Mesothelial cell of epicardium (in vitro differentiated cells): Measurements from ENCODE around the gene PLEKHA4. TPM values are rescaled to one million over a fixed set of nuclear protein-coding genes. Genes with fewer than 3 reads are reported as not detected.

Experiments
- DNase-seq, 2 experiments: peaks; one replicate each; pipeline ENCODE4 v3.0.0; 2021; ENCODE audit warnings: low spot score in 2 of 2; ENCODE audit not compliant: unreplicated experiment in 2 of 2
- H3K27ac Mint-ChIP-seq: 2 replicates; pipeline ENCODE4 v1.8.0; 2021; ENCODE audit warnings: mixed read lengths
- H3K27me3 Mint-ChIP-seq: 2 replicates; pipeline ENCODE4 v1.8.0; 2021; ENCODE audit warnings: low read depth, mixed read lengths
- H3K36me3 Mint-ChIP-seq: 2 replicates; pipeline ENCODE4 v1.8.0; 2021; ENCODE audit warnings: mixed read lengths
- H3K4me1 Mint-ChIP-seq: 2 replicates; pipeline ENCODE4 v1.8.0; 2021; ENCODE audit warnings: mixed read lengths
- H3K4me3 Mint-ChIP-seq: 2 replicates; pipeline ENCODE4 v1.8.0; 2021; ENCODE audit warnings: mild to moderate bottlenecking, moderate library complexity, mixed read lengths
- H3K9me3 Mint-ChIP-seq: 2 replicates; pipeline ENCODE4 v1.8.0; 2021; ENCODE audit warnings: mixed read lengths
- CTCF ChIP-seq: fragments of 200-600 bp; sonication (generic); IDR thresholded peaks from one replicate; pipeline ENCODE4 v1.5.0; 2021; ENCODE audit warnings: antibody characterized with exemption; ENCODE audit not compliant: unreplicated experiment
- total RNA-seq: library from RNA; stranded (reverse); gene quantifications from 3 replicates; pipeline ENCODE4 v1.2.1, GENCODE V29; 2021

The PLEKHA4 gene
- total RNA-seq, 1 donor from 2014 or later, result 26.9 TPM

DNA sequence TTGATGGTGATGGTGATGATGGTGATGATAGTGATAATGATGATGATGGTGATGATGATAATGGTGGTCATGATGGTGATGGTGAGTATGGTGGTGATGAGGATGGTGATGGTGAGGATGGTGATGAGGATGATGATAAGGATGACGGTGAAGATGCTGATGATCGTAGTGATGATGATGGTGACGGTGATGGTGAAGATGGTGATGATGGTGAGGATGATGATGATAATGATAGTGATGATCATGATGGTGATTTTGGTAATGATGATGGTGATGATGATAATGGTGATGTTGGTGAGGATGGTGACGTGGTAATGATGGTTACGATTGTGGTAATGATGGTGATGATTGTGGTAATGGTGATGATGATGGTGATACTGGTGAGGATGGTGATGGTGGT lies 46.8 kb downstream of the PLEKHA4 start:
- Mint-ChIP-seq H3K27me3 (no peaks in the 10 kb centered on the region), H3K27ac (no peak overlapping the region), H3K36me3 (peaks cover 6% of the 10 kb centered on the region), H3K4me3 (no peak overlapping the region), H3K4me1 (peaks cover 3% of the 10 kb centered on the region), H3K9me3 (no peaks in the 10 kb centered on the region)
- no peak for DNase-seq
- TF ChIP-seq CTCF, result no peak

DNA sequence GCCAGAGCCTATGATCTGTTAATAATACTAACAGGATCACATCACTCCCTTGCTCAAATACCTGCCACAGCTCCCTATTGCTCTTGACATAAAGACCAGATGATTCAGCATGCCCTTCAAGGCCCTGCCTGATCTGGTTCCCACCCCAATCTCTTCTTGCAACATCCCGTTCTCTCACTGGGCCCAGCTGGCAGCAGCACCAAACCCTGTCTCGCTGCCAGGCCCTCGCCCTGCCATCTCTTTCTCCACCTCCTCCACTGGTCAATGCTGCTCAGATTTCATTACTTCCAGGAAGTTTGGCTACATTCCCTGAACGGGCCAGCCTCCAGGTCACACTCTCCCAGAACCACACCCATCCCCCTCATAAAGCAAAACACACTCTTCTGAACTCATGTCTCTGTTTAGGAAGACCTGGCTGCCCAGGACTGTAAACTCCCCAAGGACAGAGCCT lies 49.0 kb downstream of the PLEKHA4 start:
- Mint-ChIP-seq H3K27me3 (no peaks in the 10 kb centered on the region), H3K27ac (no peak overlapping the region), H3K4me1 (peaks cover 5% of the 10 kb centered on the region), H3K36me3 (peaks cover 3% of the 10 kb centered on the region), H3K4me3 (no peak overlapping the region), H3K9me3 (no peaks in the 10 kb centered on the region)
- DNase-seq, result no peak
- no peak for TF ChIP-seq CTCF

- H3K4me3 Mint-ChIP-seq, result no peak overlapping the region
- peaks cover 2% of the 10 kb centered on the region for H3K36me3 Mint-ChIP-seq
- no peaks in the 10 kb centered on the region for H3K9me3 Mint-ChIP-seq
- peaks cover 5% of the 10 kb centered on the region for H3K4me1 Mint-ChIP-seq
- H3K27me3 Mint-ChIP-seq, result no peaks in the 10 kb centered on the region
- TF ChIP-seq CTCF, result no peak
- H3K27ac Mint-ChIP-seq, result no peak overlapping the region
- no peak for DNase-seq
Measured at GRCh38 chr19:48818234-48818820, 50.1 kb downstream of the PLEKHA4 start.

DNA sequence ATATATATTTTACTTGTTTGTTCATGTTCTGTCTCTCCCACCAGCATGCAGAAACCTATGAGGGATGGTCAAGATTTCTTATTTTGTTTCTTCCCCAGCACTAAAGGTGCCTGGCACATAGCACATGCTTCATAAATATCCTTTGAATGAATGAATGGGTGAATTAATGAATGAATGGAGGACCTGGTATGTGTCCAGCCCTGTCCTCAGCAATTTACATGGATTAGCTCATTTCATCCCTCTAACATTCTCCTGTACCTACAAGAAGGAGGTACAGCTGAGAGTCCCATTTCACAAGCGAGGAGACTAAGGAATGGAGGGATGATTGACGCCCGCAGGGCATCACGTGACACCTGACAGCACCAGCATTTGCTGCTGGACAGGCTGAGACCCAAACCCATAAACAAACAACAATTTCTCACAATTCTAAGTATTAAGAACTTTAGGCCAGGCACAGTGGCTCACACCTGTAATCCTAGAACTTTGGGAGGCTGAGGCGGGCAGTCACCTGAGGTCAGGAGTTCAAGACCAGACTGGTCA lies 50.8 kb downstream of the PLEKHA4 start:
- Mint-ChIP-seq H3K36me3 (peaks cover 3% of the 10 kb centered on the region), H3K9me3 (no peaks in the 10 kb centered on the region), H3K4me1 (peaks cover 5% of the 10 kb centered on the region), H3K27ac (no peak overlapping the region), H3K4me3 (no peak overlapping the region), H3K27me3 (no peaks in the 10 kb centered on the region)
- no peak for TF ChIP-seq CTCF
- no peak for DNase-seq

- no peak for DNase-seq
- no peak for TF ChIP-seq CTCF
- Mint-ChIP-seq H3K4me1 (peaks cover 11% of the 10 kb centered on the region), H3K36me3 (peaks cover 3% of the 10 kb centered on the region), H3K27me3 (no peaks in the 10 kb centered on the region), H3K27ac (no peak overlapping the region), H3K4me3 (no peak overlapping the region), H3K9me3 (no peaks in the 10 kb centered on the region)
Measured at GRCh38 chr19:48815870-48816501, 52.4 kb downstream of the PLEKHA4 start.
